Middle frontal gyrus (tissue), 1 donor: Measurements from ENCODE around the gene MAST1.
"Not testable (repeated sequence)": the region's sequence is repeated elsewhere in the genome, so short reads cannot be mapped to it uniquely, and the experiment has no call there.

Experiments used
- DNase-seq: peaks from one replicate; pipeline ENCODE4 v3.0.0-alpha.2; 2015; ENCODE audit warnings: low spot score; ENCODE audit errors: extremely low spot score

Gene MAST1

GRCh38 chr19:12838182-12838885 is at the start of gene MAST1:
TSS of gene MAST1 (plus strand) at chr19:12838515. CDS start at chr19:12838573, 58 bp downstream.
- DNase-seq, result peak; percentile 42

- DNase-seq, result no peak
Measured at GRCh38 chr19:12788682-12789097, 49.6 kb upstream of the MAST1 start.

- DNase-seq, result no peak
Measured at GRCh38 chr19:12789098-12789903, 49.0 kb upstream of the MAST1 start.

GRCh38 chr19:12789904-12790619 is 48.3 kb upstream of the MAST1 start:
- DNase-seq, result peak; percentile 84

GRCh38 chr19:12790628-12791344 is 47.5 kb upstream of the MAST1 start:
- DNase-seq, result no peak

GRCh38 chr19:12791345-12792050 is 46.8 kb upstream of the MAST1 start, which contains the start of gene JUNB:
TSS of gene JUNB (plus strand) at chr19:12791486. CDS start at chr19:12791772, 286 bp downstream.
- DNase-seq, result peak; percentile 95

GRCh38 chr19:12792051-12792852 is 46.1 kb upstream of the MAST1 start:
- no peak for DNase-seq

- no peak for DNase-seq
Measured at GRCh38 chr19:12792853-12793289, 45.4 kb upstream of the MAST1 start.

GRCh38 chr19:12793290-12794195 is 44.8 kb upstream of the MAST1 start:
- peak; percentile 92 for DNase-seq

- DNase-seq, result no peak
Measured at GRCh38 chr19:12794196-12794941, 43.9 kb upstream of the MAST1 start.

- DNase-seq, result no peak
Measured at GRCh38 chr19:12794971-12795381, 43.3 kb upstream of the MAST1 start.

- no peak for DNase-seq
Measured at GRCh38 chr19:12796146-12797071, 41.9 kb upstream of the MAST1 start.

- DNase-seq, result no peak
Measured at GRCh38 chr19:12797141-12797587, 41.2 kb upstream of the MAST1 start.

- DNase-seq, result not testable (repeated sequence)
Measured at GRCh38 chr19:12797607-12798006, 40.7 kb upstream of the MAST1 start.

- DNase-seq, result no peak
Measured at GRCh38 chr19:12799742-12800465, 38.4 kb upstream of the MAST1 start.

GRCh38 chr19:12800466-12800770 is 37.9 kb upstream of the MAST1 start:
- no peak for DNase-seq
